Endodermal cell (in vitro differentiated cells): ENCODE results near the gene ANXA3. TPM values are rescaled to one million over a fixed set of nuclear protein-coding genes. Genes with fewer than 3 reads are reported as not detected.

ENCODE experiments used
- DNase-seq: peaks from one replicate; pipeline ENCODE4 v3.0.0-alpha.2; 2017
- H3K27ac ChIP-seq: 2 replicates; pipeline ENCODE4 v1.5.1; 2013; ENCODE audit warnings: mild to moderate bottlenecking, low read depth, low read length, moderate library complexity
- H3K27me3 ChIP-seq: 2 replicates; pipeline ENCODE4 v1.6.1; 2013; ENCODE audit warnings: mild to moderate bottlenecking, low read length, moderate library complexity; ENCODE audit not compliant: insufficient read depth, control insufficient read depth, poor library complexity, severe bottlenecking
- H3K36me3 ChIP-seq: 2 replicates; pipeline ENCODE4 v1.7.0; 2013; ENCODE audit warnings: mild to moderate bottlenecking, low read length, moderate library complexity; ENCODE audit not compliant: control insufficient read depth, insufficient read depth
- H3K4me1 ChIP-seq: one replicate; pipeline ENCODE4 v1.7.0; 2013; ENCODE audit warnings: low read length; ENCODE audit not compliant: control insufficient read depth, insufficient read depth
- H3K4me3 ChIP-seq: 2 replicates; pipeline ENCODE4 v1.5.1; 2013; ENCODE audit warnings: mild to moderate bottlenecking, low read length, moderate library complexity
- H3K9ac ChIP-seq: 2 replicates; pipeline ENCODE4 v1.6.1; 2013; ENCODE audit warnings: mild to moderate bottlenecking, low read length, moderate library complexity; ENCODE audit not compliant: poor library complexity, severe bottlenecking; ENCODE audit errors: extremely low read depth
- H3K9me3 ChIP-seq: 2 replicates; pipeline ENCODE4 v1.6.1; 2013; ENCODE audit warnings: mild to moderate bottlenecking, low read length, moderate library complexity; ENCODE audit not compliant: control insufficient read depth
- H3K27ac Mint-ChIP-seq: 2 replicates; pipeline ENCODE4 v1.8.0; 2020; ENCODE audit warnings: mixed read lengths
- H3K27me3 Mint-ChIP-seq: 2 replicates; pipeline ENCODE4 v1.8.0; 2021; ENCODE audit warnings: mild to moderate bottlenecking, mixed read lengths; ENCODE audit not compliant: insufficient read depth
- H3K36me3 Mint-ChIP-seq: 2 replicates; pipeline ENCODE4 v1.8.0; 2020; ENCODE audit warnings: low read depth, mixed read lengths
- H3K4me1 Mint-ChIP-seq: 2 replicates; pipeline ENCODE4 v1.8.0; 2020; ENCODE audit warnings: mixed read lengths
- H3K4me3 Mint-ChIP-seq: 2 replicates; pipeline ENCODE4 v1.8.0; 2020; ENCODE audit warnings: mild to moderate bottlenecking, moderate library complexity, mixed read lengths
- H3K9me3 Mint-ChIP-seq: 2 replicates; pipeline ENCODE4 v1.8.0; 2020; ENCODE audit warnings: mild to moderate bottlenecking, mixed read lengths
- CTCF ChIP-seq: fragments of 200-600 bp; sonication (generic); conservative IDR thresholded peaks from 2 replicates; pipeline ENCODE4 v1.5.0; 2021; ENCODE audit warnings: antibody characterized with exemption, mild to moderate bottlenecking
- WGBS, 2 experiments: methylation state at CpG; one replicate each; pipeline versions ENCODE4 v1.1.5 to v1.1.7; 2013; ENCODE audit warnings: missing lambda C conversion rate in 2 of 2, mixed read lengths in 1 of 2; ENCODE audit not compliant: insufficient coverage in 1 of 2, insufficient read length in 1 of 2; 5-methylcytosine and 5-hydroxymethylcytosine counted together
- total RNA-seq, 2 donors: library from RNA; stranded (reverse); fragmentation: NEBNext Ultra II Directional in 1 of 2; extraction: Animal tissue kit (Norgen Biotek cat#: 25700) in 1 of 2; gene quantifications; 2 replicates in 1 of 2; 3 replicates in 1 of 2; pipeline ENCODE4 v1.2.1, GENCODE V29; 2021

ANXA3 gene
- total RNA-seq, 2 donors from 2014 or later, result 25.5 to 43.9 TPM

- DNase-seq, result no peak
- H3K4me1 Mint-ChIP-seq, result peaks cover 18% of the 10 kb centered on the region
- H3K36me3 ChIP-seq, result peaks cover 69% of the 10 kb centered on the region
- no peak overlapping the region for H3K4me3 Mint-ChIP-seq
- peaks cover 18% of the 10 kb centered on the region for H3K36me3 Mint-ChIP-seq
- no peaks in the 10 kb centered on the region for H3K27me3 Mint-ChIP-seq
- TF ChIP-seq CTCF, result no peak
- no peaks in the 10 kb centered on the region for H3K27me3 ChIP-seq
- no peak overlapping the region for H3K27ac Mint-ChIP-seq
- H3K4me3 ChIP-seq, result no peak overlapping the region
- H3K9me3 Mint-ChIP-seq, result peaks cover 11% of the 10 kb centered on the region
- peaks cover 5% of the 10 kb centered on the region for H3K4me1 ChIP-seq
- H3K27ac ChIP-seq, result no peak overlapping the region
- H3K9ac ChIP-seq, result no peak overlapping the region
- 86 to 89% methylated on average over 1 to 2 of the region's 2 CpGs for WGBS, 2 experiments
- peaks cover 24% of the 10 kb centered on the region for H3K9me3 ChIP-seq
Observed at GRCh38 chr4:78560296-78560963, 8.9 kb downstream of the ANXA3 start.

- Histone ChIP-seq H3K4me1 (peaks cover 5% of the 10 kb centered on the region), H3K4me3 (no peak overlapping the region), H3K36me3 (peaks cover 59% of the 10 kb centered on the region), H3K9me3 (peaks cover 12% of the 10 kb centered on the region), H3K27me3 (no peaks in the 10 kb centered on the region), H3K9ac (no peak overlapping the region), H3K27ac (no peak overlapping the region)
- Mint-ChIP-seq H3K27me3 (no peaks in the 10 kb centered on the region), H3K36me3 (peaks cover 7% of the 10 kb centered on the region), H3K9me3 (peaks cover 5% of the 10 kb centered on the region), H3K27ac (no peak overlapping the region), H3K4me1 (peaks cover 22% of the 10 kb centered on the region), H3K4me3 (no peak overlapping the region)
- DNase-seq, result no peak
- TF ChIP-seq CTCF, result no peak
Observed at GRCh38 chr4:78561677-78562076, 10.1 kb downstream of the ANXA3 start.

- no peaks in the 10 kb centered on the region for H3K9me3 Mint-ChIP-seq
- no peak overlapping the region for H3K27ac Mint-ChIP-seq
- no peaks in the 10 kb centered on the region for H3K27me3 Mint-ChIP-seq
- Histone ChIP-seq H3K9me3 (peaks cover 2% of the 10 kb centered on the region), H3K36me3 (peaks cover 49% of the 10 kb centered on the region), H3K27me3 (no peaks in the 10 kb centered on the region), H3K4me3 (no peak overlapping the region), H3K9ac (no peak overlapping the region), H3K27ac (no peak overlapping the region), H3K4me1 (peaks cover 9% of the 10 kb centered on the region)
- no peaks in the 10 kb centered on the region for H3K36me3 Mint-ChIP-seq
- peaks cover 31% of the 10 kb centered on the region for H3K4me1 Mint-ChIP-seq
- TF ChIP-seq CTCF, result no peak
- 79 to 100% methylated on average over 3 to 4 of the region's 4 CpGs for WGBS, 2 experiments
- no peak for DNase-seq
- H3K4me3 Mint-ChIP-seq, result no peak overlapping the region
Observed at GRCh38 chr4:78562687-78563086, 11.1 kb downstream of the ANXA3 start.
